Activated CD4-positive, CD25-positive, alpha-beta regulatory T cell treated with anti-CD3 and anti-CD28 coated beads, Interleukin-2, amount 50 U/mL, for 16 hours (primary cell): ENCODE measurements around the gene NPAS3.

Source experiments
- DNase-seq: peaks from one replicate; pipeline ENCODE4 v3.0.0-alpha.2; 2020; ENCODE audit warnings: low read depth, low spot score

NPAS3 gene

DNA sequence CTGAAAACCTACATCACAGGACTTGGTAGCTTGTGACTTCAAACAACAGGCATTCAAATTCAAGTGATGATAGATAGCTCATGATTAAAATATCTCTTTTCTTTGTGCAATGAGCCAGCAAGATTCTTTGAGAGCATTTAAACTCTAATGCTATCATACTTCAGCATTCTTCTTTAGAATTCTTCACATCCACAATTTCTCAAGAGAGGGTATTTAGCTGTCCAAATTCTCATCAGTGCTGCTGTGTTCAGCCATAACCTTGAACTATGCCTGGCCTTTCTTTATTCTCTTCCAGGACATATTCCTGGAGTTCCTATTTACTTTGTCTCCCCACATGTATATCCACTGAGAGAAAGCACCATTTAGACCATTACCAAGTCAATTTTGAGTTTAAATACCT lies 691.1 kb downstream of the NPAS3 start:
- DNase-seq: no peak

DNA sequence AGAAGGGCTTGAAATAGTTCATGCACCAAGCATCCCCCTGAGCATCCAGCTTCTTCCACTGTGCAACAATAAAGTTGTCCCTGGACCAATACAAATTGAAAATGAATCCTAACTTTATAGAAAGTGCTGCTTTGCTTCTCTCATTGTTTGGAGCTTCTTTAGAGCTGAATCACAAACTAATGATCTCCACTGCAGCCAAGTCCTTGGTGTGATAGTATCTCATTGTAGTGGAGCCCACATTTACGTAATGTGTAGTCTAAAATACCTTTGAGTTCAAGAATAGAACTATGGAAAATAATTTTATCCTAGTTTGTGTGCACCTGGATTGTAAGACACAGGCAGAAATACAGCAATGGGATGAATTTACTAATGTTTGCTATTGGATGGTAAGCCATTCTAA lies 692.3 kb downstream of the NPAS3 start:
- DNase-seq: no peak

DNA sequence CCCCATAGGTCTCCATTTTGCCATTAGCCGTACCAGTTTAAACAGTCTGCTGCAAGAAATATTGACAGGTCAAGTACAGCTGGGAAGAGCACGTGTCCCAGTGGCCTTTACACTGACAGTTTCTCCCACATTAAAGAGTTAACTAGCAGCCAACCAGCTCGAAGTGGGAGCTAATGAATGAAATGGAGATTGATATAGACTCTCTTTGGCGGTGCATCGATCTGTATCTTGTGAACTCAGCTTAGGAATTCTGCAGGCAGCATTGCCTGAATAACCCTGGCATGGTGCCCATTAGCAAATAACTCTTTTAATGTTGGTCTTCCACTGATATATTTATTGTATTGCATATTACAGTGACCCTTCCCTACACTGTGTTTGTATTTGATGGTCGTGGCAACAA lies 692.8 kb downstream of the NPAS3 start:
- DNase-seq: no peak

DNA sequence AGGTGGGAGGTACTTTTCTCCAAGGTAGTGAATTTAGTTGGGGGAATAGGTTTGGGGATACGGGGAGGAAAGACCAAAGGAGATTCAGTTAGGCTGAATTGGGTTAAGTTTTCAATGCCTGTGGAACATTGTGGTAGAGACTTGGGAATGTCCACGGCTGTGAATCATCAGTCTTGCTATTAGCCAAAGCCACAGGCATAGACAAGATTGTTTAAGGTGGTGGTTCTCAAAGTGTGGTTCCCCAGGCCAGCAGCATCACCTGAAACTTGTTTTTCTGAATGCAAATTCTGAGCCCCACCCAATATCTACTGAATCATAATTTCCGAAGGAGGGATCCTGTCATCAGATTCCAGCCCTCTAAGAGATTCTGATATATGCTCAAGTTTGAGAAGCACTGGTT lies 696.0 kb downstream of the NPAS3 start:
- no peak for DNase-seq

DNA sequence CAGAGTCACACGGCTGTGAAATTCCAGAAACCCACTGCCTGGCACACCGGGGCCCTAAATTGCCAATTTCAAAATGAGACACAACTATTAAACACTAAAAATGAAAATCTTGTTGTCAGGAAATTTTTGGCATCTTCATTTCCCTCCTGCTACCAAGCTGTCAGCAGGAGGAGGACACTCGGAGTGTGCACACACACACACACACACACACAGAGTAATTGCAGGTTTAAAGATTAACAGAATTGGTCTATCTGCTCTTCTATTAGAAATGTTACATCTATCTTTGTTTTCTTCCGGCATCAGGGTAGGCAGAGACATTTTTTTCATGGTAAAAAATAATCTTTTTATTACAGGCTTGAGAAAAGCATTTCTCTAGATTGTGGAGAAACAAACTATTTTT lies 698.0 kb downstream of the NPAS3 start:
- DNase-seq: no peak

DNA sequence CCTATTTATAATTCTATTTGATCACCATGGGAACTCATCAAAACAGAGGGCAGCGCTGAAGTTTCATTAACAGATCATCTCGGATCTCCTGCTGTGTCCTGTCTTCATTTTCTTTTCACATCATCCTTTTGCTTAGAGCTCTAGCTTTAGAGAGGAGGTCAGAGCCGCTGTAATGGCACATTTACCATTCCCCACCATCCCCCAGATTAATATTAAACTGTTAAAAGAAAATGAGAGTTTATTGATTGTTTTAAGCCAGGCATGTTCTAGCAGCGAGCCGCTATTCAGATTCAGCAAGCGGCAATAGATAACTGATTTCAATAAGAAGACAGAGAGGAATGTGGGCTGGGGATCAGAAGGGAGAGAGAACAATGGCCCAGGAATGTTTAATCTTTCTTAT lies 703.4 kb downstream of the NPAS3 start:
- DNase-seq: no peak

DNA sequence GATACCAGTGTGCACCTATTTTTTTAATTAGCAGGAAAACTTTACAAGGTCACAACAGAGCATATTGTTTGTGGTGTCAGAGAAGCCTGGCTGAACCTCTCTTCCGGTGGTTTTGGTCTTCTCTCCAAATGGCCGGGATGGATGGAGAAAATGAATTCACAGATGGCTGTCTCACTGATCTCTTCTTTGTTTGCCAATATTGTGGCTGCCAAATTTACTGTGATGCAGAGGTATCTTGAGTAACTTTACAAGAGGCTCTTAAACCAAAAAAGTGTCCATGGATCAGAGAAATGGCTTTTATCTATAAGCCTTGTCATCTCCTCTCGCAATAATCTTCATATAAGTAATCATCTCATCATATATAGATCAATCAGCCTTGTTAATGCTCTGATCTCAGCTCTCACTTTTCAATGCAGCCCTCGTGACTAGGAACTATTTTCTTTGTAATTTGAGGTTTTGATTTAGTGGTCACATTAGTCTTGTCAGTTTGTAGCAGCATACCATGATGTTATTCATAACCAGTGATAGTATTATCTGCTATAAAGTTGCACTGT lies 704.1 kb downstream of the NPAS3 start:
- DNase-seq: no peak

DNA sequence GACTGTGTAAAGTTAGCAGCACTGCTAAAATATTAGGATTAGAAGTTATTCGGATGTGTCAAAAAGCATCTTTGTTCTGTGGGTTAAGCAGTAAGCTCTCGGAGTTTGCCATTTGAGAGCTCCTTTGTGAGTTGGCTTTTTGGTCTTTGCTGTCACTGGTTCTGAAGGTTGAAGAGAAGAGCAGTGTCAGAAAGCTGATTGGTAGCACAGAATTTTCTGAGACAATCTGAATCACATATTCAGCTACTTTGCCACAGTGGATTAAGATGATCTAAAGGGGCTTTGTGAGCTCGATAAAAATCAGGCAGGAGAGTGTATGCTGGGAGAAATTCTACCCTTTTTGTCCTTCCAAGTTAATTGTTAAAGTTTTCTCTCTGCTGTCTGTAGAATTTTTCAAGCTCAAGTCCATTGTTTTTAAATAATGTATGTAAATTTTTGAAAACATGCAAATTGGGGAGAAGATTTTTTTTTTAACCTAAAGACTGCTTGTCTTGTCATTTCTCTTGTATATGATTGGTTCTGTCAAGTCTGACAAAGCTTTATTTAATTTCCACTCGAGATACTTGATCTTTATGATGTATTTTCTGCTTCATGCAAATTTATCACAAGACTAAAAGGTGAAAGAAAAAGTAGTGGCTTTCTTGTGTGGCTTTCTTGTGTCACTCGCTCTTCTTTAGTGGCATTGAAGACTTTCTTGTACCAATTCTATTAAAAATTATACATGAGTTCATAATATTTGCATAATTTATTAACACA lies 704.9 kb downstream of the NPAS3 start:
- DNase-seq: no peak

DNA sequence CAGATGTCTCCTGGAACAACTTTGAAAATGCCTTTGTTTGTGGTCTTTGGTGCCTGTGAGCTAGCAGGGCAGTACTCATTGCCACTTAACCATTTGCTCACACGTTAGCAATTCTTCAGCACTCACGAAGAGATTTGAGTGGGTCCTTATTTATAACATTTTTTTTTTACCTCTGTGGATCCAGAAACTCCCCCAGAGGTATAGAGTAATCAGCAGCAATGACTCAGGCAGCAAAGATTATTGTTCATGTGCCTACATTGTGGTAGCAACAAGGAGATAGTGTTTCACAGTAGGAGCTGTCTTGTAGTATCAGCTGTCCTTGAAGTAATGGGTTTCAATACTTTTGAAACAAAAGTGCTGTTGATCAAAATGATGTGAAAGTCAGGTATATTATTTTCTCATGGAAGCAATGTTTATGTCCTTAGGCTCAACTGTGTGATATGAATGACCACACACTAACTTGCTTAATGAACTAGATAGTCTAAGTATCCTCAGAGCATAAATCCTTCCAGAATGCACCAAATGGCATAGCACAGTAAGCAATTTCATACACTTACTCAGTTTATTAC lies 708.1 kb downstream of the NPAS3 start:
- no peak for DNase-seq

DNA sequence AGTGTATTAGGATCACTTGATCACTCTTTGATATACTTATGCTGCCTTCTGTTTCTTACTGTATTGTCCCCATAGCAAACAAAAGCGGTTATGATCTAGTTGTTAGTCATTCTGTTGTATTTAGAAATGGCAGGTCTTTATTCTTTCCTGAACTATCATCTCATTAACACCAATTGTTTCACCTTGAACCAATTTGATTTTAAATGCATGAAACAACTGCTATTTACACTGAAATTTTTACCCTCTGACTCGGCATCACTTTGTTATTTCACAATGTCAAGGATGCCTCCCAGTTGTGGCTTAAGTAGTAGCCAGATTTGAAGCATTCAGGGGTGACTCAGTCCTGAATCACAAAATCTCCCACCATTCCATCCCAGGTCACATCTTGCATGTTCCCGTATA lies 708.7 kb downstream of the NPAS3 start:
- DNase-seq: no peak

DNA sequence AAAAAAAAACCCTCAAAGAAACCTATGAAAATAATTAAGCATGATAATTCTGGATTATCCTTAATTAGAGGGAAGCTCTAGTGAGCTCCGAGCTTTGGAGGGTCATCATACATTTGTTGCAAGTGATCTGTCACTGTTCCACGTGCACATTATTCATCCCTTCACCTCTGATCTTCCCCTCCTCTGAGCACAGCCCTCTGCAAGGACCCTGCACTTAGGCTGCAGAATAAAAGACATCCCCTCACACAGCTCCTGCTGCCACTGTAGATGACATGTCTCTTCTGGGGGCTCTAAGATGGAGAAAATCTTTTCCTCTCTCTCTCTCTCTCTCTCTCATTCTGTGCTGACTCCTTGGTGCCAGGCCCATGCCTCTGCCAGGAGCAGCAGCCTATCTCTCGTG lies 711.8 kb downstream of the NPAS3 start:
- no peak for DNase-seq

DNA sequence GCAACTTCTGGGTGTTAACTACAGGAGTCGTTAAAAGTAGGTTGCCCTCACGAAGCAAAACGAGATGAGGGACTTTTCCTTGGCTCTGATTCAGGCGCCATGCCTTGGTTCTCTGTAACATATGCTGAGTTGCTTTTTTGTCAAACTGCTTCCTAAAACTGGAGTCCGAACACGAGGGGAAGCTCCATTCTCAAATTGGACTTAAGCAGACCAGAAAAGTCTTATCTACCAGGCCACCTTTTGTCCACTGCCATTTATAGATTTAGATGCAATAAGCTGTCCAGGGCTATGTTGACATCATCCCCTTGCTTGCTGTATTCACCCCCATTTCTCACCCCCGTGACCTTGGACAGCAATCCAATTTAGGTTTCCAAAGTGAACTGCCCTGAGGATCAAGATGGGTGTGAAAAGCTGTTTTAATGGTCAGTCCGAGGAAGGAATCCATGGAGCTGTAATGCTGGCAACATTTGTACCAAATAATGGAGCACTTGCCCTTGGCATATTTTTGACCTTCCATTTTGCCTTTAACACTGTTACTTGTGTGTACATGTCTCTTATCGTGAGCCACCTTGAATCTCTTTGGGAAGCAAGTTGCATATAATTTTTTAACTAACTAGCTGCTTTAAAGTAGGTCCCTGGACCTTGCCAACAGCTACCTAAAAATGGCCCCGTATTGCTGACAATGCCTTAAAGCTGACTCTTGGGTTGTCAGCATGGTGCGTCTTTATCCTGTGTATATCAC lies 714.1 kb downstream of the NPAS3 start:
- no peak for DNase-seq

DNA sequence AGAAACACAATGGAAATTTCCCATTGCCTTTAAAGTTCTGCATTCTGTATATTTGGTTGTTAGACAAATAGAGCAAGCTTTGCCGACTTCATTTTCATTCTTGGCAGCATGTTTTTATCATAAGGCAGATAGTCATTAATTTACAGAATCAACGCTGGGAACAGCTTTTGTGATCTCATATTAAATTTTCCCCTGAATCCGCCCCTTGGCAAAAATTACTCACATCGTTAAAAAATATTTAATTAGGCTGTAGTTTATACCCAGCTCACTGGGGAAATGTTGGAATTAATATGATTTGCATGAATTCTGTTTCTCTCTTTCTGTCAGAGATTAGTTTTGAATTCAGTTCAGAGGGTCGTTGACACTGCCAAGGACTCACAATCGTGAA lies 714.6 kb downstream of the NPAS3 start:
- no peak for DNase-seq

DNA sequence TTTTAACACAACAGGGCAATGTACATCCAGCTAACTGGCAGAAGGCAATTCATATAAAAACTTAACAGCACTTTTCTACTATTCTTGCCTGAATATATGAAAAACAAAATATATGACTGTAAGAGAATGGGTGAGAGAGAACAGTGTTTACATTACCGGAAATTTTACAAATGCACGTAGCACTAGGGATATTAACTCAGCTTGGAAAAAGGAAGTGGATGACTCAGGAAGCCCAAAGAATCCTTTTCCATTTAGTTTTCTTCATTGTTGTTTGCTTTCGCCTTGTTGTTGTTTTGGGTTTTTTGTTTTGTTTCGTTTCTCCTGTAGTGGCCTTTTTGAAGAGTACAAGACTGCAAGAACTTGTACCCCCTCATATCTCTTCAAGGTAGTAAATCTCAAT lies 716.7 kb downstream of the NPAS3 start:
- DNase-seq: no peak

DNA sequence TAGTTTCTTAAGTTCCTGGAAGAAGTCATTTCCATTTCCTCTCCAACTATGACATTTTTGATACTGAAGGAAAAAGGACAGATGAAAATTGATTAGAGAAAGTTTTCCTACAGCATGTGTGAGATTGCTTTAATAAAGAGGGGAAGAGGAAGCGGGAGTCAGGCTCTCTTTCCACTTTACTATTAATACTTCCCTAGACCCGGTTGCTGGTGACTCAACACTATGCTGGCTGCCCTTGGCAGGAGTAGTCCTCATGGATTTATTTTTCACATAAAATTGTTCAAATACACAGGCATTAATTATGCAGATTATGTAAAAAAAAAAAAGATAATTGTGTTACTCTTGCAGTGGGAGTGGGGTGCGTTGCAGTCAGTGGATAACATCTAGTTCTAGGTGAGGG lies 718.8 kb downstream of the NPAS3 start:
- DNase-seq: no peak

DNA sequence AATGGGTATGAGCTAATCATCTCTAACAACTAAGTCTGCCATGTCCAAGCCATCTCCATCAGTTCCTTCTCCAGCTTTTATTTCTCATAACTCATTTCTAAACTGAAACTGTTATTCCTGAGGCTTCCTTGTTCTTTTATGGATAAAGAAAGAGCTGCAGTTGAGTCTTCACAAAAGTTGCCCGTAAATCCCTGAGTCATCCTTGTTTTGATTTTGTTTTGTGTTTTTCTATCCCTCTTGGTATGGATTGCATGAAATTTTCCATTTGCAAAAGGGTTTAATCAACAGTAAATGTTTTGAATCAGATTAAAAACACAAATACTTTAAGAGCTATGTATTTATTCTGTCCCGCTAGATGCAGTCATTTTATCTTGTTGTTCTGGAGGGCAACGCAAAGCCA lies 721.6 kb downstream of the NPAS3 start:
- DNase-seq: no peak

DNA sequence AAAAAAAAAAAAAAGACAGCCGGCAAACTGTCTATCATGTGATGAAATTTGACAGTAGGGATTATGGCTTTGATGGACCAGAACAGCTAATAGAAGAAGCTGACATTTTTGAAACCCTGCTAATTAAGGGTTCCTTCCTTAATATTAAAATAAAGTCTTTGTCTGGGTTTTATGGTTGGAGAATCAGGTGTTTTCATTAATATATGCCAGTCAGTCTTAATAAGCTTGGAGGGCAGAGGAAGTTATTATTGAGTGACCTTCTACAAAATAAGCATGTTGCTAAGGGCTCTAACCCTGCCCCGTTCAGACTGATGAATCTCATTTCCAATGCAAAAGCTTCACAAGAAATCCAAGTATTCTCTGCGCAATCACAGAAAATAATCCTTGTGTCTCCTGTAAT lies 722.4 kb downstream of the NPAS3 start:
- no peak for DNase-seq

DNA sequence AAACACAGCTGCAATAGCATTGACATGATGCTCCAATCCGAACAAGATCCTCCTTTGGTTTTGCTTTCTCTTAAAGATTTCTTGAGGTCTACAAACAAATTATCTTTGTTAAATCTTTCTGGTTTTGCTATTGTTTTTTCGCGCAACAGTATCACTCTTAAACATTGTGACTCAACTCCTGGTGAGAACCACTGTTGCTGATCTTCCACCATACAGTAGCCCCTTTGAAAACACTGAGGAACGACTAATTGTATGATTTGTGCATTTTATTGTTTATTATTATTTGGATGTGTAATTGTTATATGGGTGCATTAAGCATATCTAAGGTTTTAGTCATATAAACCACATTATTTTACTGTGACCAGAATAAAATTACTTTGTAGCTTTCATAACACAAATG lies 729.4 kb downstream of the NPAS3 start:
- no peak for DNase-seq

DNA sequence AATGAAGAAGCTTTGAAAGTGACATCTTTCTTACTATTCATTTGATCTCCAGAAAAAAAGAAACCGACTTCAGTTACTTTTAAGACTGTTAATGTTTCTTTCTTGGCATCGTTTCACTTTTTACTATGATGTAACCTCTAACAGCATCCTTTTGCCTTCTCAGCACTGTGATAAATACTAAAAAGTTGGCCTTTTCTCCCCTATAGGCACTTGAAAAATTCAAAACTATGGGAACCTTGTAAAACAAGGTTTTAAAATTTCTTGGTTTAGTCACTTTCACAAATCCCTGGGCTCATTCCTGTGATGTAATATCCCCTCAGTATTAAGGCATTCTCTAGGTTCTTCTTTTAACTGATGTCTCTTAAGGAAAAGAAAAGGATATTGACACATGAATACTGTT lies 730.4 kb downstream of the NPAS3 start:
- DNase-seq: no peak

DNA sequence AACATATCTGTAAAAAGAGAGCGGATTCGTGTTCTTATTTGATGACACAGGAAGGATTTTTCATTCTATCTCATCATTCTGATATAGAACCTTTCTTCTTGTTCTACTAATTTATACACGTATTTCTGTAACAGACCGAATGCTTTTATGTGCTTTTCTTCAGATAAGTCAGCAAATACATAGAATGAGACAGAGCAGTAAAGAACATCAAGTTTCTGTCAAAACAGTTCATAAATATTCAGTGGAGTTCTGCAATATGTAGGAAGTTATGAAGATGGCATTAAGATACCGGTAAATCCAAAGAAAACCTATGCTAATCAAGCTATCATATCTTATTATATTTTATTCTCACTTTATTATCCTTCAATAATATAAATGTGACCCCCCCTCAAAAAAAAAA lies 731.6 kb downstream of the NPAS3 start:
- DNase-seq: no peak

DNA sequence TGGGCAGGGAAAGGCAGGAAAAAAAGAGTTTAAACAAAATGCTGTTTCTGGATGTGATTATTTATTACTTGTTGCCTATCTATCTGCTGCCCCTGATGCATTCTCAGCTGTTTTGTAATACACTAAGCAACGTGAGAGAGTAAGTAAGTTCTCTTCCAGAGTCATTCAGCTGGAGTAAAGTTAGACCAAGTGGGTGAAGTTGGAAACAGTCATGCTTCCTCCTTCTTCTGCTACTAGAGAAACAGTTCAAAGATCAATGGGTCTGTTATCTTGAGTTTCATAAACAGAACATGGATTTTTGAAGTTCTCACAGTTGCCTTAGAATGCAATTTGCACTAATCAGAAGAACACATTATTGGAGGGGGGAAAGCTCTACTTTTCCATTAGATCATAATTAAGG lies 732.9 kb downstream of the NPAS3 start:
- no peak for DNase-seq

DNA sequence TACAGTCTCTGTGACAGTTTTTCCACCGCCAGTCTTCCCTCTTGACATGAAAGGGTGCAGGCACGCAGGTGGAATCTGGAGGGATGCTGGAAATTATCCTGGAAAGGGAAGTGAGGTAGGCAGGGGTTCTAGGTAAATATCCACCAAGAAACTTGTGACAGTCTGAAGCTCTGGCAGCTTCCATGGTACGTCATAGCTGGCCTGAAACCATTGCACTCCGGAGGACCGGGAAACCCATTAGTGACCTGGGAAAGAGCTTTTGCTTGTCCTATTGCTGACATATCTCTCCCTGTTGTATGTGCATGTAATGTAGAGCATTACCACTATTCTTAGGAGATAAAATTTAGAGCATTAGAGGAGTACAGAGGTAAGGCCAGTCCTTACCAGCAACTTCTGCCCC lies 736.2 kb downstream of the NPAS3 start:
- no peak for DNase-seq
